ENCODE data around the gene NFU1.
A peak's percentile ranks its signal among the peaks of the same experiment; 100 is the strongest.

The NFU1 gene

GRCh38 chr2:69436938-69437750 lies at the start of gene NFU1:
Gene NFU1, minus strand, starts transcription at chr2:69437435. Its CDS starts 13 bp downstream, at chr2:69437422.
- DNase-seq = peak; percentile 91

GRCh38 chr2:69483696-69484095 lies 46.5 kb upstream of the NFU1 start:
- DNase-seq = no peak

GRCh38 chr2:69483024-69483423 lies 45.8 kb upstream of the NFU1 start:
- DNase-seq = no peak

- DNase-seq = no peak
Observed at GRCh38 chr2:69482471-69482870, 45.2 kb upstream of the NFU1 start.

- DNase-seq = no peak
Observed at GRCh38 chr2:69481421-69481820, 44.2 kb upstream of the NFU1 start.

- DNase-seq = no peak
Observed at GRCh38 chr2:69477627-69478026, 40.4 kb upstream of the NFU1 start.

- DNase-seq = no peak
Observed at GRCh38 chr2:69474688-69475087, 37.5 kb upstream of the NFU1 start.

GRCh38 chr2:69471793-69472192 lies 34.6 kb upstream of the NFU1 start:
- DNase-seq = no peak

GRCh38 chr2:69470911-69471310 lies 33.7 kb upstream of the NFU1 start:
- DNase-seq = no peak

GRCh38 chr2:69469784-69470183 lies 32.5 kb upstream of the NFU1 start:
- no peak for DNase-seq

- no peak for DNase-seq
Observed at GRCh38 chr2:69469375-69469774, 32.1 kb upstream of the NFU1 start.

- DNase-seq = no peak
Observed at GRCh38 chr2:69466728-69467127, 29.5 kb upstream of the NFU1 start.

- DNase-seq = no peak
Observed at GRCh38 chr2:69465513-69466456, 28.6 kb upstream of the NFU1 start.

- no peak for DNase-seq
Observed at GRCh38 chr2:69464575-69464974, 27.3 kb upstream of the NFU1 start.

GRCh38 chr2:69462780-69463179 lies 25.5 kb upstream of the NFU1 start:
- no peak for DNase-seq

- DNase-seq = no peak
Observed at GRCh38 chr2:69461404-69461803, 24.2 kb upstream of the NFU1 start.

- DNase-seq = no peak
Observed at GRCh38 chr2:69459936-69460335, 22.7 kb upstream of the NFU1 start.

- DNase-seq = no peak
Observed at GRCh38 chr2:69456950-69457445, 19.8 kb upstream of the NFU1 start.

GRCh38 chr2:69456154-69456553 lies 18.9 kb upstream of the NFU1 start:
- no peak for DNase-seq

- DNase-seq = no peak
Observed at GRCh38 chr2:69454976-69455375, 17.7 kb upstream of the NFU1 start.

- DNase-seq = no peak
Observed at GRCh38 chr2:69453475-69454129, 16.4 kb upstream of the NFU1 start.

GRCh38 chr2:69452687-69453086 lies 15.5 kb upstream of the NFU1 start:
- DNase-seq = no peak

- DNase-seq = no peak
Observed at GRCh38 chr2:69450735-69451416, 13.6 kb upstream of the NFU1 start.

Data from CD4-positive, alpha-beta T cell treated with Interleukin-10 for 1 hour (primary cell).